GM12875 (cell line): ENCODE results near the gene NRXN2.
"Not testable (repeated sequence)": the region's sequence is repeated elsewhere in the genome, so short reads cannot be mapped to it uniquely, and the experiment has no call there.

Experiments used
- H3K4me3 ChIP-seq: one replicate; pipeline ENCODE4 v1.5.1; 2011; ENCODE audit warnings: low read depth, low read length, control low read depth
- TF ChIP-seq, protein P1 (sequence below): IDR thresholded peaks from 2 replicates; pipeline ENCODE4 v1.5.1; 2011; ENCODE audit warnings: low read depth, mild to moderate bottlenecking, control low read depth, inconsistent platforms, low read length, moderate library complexity, borderline replicate concordance; ENCODE audit not compliant: insufficient read depth

NRXN2 gene

DNA sequence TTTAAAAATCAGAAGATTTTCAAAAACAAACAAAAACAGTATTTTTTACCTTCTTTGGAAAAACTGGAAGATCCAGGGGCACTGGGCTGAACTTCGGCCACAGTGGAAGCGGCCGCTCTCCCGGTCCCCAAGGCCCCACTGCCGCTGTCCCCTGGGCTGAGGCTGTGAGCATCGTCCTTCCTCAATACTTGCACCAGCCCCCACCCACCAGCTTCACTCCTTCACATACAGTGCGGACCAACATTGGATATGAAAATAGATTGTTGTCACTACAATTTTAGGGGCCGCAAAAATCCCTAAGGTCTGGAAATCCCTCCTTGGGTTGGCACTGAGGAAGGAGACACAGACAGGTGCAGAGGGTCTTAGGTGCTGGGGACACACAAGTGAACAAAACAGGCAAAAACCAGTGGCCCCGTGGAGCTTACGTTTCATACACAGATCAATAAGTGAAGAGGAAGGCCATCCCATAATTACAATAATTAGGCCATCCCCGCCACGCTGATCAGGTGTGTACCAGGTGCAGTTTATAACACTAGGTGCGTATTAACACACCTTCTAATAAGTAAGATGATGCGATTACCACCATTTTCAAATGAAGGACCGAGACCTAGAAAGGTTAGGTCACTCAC is 160.2 kb downstream of the NRXN2 start:
- no peak overlapping the region for H3K4me3 ChIP-seq
- TF ChIP-seq, protein P1, sequence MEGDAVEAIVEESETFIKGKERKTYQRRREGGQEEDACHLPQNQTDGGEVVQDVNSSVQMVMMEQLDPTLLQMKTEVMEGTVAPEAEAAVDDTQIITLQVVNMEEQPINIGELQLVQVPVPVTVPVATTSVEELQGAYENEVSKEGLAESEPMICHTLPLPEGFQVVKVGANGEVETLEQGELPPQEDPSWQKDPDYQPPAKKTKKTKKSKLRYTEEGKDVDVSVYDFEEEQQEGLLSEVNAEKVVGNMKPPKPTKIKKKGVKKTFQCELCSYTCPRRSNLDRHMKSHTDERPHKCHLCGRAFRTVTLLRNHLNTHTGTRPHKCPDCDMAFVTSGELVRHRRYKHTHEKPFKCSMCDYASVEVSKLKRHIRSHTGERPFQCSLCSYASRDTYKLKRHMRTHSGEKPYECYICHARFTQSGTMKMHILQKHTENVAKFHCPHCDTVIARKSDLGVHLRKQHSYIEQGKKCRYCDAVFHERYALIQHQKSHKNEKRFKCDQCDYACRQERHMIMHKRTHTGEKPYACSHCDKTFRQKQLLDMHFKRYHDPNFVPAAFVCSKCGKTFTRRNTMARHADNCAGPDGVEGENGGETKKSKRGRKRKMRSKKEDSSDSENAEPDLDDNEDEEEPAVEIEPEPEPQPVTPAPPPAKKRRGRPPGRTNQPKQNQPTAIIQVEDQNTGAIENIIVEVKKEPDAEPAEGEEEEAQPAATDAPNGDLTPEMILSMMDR = no peak

DNA sequence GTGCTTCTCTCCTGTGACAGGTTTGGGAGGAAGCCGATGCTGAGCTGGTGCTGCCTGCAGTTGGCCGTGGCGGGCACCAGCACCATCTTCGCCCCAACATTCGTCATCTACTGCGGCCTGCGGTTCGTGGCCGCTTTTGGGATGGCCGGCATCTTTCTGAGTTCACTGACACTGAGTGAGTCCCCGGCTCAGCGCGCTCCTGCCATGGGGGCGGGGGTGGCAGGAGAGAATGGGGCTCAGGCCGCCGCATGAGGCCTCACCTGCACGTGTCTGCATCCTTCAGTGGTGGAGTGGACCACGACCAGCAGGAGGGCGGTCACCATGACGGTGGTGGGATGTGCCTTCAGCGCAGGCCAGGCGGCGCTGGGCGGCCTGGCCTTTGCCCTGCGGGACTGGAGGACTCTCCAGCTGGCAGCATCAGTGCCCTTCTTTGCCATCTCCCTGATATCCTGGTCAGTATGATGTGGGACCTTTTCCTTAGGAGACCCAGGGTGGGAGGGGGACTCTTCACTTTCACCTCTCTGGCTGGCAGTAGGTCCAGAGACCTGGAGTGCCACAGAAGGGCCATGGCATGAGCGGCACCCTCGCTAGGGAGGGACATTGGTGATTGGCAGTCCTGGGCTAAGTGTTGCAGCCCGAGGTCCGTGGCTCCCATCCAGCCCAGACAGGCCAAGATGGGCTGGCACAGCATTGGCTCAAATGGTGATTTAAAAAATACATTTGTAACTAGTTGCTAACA is 160.8 kb downstream of the NRXN2 start:
- TF ChIP-seq, protein P1 = no peak
- H3K4me3 ChIP-seq = no peak overlapping the region

DNA sequence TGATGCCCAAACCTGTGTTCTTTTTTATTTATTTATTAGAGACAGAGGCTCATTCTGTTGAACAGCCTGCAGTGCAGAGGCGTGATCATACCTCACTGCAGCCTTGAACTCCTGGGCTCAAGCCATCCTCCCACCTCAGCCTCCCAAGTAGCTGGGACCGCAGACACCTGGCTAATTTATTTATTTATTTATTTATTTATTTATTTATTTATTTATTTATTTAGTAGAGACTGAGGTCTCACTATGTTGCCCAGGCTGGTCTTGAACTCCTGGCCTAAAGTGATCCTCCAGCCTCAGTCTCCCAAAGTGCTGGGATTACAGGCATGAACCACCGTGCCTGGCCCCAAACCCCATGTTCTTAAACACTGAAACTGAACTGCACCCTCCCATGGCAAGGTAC is 161.6 kb downstream of the NRXN2 start:
- H3K4me3 ChIP-seq = not testable (repeated sequence)

DNA sequence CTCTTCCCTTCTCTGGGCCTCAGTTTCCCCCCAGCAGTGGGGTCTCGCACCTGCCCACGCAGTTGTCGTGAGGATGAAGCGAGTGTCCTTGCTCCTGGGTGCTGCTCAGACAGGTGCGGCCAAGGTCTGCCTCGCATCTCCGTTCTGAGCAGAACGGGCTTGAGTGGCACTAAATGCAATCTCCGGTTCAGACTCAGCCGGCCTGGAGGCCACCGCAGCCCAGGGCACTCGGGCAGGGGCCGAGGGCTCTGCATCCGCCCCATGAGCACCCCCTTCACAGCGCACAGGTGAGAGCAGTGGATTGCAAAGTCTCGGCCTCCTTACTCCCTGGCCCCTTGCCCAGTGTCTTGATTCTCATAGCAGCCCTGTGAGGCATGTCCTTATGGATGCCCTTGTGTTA is 162.1 kb downstream of the NRXN2 start:
- no peak overlapping the region for H3K4me3 ChIP-seq
- TF ChIP-seq, protein P1 = no peak

DNA sequence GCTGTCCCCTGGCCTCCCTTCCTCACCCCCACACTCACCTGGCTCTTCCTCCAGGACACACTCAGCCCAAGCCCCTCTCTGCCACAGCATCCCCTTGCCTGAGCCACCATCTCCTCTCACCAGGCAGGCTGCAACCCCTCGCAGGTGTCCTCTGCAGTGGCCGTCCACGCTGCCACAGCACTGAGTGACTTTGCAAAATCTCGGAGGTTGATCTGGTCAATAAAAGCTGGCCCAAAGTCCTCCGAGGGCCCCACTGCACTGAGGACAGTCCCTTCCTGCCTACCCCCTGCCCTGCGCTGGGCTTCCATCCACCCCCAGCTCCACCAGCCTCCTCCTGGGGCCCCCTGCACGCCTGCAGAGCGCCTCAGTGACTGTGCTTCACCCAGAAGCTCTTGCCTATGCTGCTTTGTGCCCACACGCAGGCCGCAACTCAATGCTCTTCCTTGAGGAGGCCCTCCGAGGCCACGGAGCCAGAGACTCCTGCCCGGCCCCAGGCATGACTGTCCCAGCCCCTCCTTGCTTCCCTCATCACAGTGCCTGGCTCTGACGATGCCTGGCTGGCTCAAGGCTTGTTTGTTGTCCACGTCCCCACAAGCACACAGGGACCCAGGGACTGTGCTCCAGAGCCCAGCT is 162.7 kb downstream of the NRXN2 start:
- H3K4me3 ChIP-seq = no peak overlapping the region

DNA sequence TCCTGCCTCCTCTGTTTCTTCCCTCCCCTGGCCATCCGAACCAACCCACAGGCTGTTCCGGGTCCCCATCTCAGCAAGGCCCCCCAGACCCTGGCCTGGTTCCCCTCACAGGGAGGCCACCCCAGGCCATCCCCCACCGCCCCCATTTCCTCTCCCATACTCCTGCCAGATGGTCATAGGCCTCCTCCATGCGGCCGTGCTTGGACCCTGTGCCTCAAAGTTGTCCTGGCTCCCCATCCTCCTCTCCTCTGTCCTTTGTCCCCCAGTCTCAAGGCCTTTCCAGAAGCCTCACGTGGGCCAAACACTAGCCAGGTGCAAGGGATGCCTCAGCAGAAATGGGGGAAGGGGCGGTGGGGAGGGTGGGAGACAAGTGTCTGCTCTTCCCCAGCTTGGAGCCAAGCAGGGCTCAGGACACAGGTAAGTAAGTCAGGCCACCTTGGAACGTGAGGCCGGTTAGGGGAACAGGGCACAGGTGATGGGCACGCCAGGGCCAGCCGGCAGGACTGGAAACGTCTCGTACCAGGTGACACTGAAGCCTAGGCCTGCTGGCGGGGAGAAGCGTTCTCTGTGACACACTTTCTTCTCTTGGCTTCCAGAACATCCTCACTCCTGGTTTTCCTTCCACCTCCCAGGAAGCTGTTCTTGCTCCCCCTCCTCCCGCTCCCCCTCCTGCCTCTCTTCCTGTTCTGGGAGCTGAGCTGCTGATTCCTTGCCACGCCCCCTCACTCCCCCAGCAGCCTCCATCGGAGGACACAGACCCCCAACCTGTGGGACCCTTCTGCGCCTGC is 163.5 kb downstream of the NRXN2 start:
- TF ChIP-seq, protein P1 = no peak
- no peak overlapping the region for H3K4me3 ChIP-seq

More for the DNA sequence above, 162.7 kb downstream of the NRXN2 start:
- TF ChIP-seq, protein P1 = no peak

DNA sequence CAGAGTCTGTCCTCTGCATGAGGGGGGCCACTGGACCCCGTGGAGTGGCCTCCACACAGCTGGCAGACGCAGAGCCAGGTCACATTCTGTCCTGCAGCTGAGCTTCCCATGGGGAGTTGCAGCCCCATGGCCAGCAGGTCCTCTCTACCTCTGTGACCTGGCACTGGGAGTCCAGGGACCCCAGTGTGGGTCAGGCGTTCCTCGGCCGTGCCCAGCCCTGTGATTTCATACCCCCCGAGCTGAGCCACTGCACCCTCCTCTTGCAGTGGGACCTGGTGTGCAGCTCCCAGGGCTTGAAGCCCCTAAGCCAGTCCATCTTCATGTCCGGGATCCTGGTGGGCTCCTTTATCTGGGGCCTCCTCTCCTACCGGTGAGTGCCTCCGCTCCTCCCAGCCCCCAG is 164.1 kb downstream of the NRXN2 start:
- H3K4me3 ChIP-seq = no peak overlapping the region
- TF ChIP-seq, protein P1 = no peak
